ENCODE measurements around the gene ACSL5.

DNA sequence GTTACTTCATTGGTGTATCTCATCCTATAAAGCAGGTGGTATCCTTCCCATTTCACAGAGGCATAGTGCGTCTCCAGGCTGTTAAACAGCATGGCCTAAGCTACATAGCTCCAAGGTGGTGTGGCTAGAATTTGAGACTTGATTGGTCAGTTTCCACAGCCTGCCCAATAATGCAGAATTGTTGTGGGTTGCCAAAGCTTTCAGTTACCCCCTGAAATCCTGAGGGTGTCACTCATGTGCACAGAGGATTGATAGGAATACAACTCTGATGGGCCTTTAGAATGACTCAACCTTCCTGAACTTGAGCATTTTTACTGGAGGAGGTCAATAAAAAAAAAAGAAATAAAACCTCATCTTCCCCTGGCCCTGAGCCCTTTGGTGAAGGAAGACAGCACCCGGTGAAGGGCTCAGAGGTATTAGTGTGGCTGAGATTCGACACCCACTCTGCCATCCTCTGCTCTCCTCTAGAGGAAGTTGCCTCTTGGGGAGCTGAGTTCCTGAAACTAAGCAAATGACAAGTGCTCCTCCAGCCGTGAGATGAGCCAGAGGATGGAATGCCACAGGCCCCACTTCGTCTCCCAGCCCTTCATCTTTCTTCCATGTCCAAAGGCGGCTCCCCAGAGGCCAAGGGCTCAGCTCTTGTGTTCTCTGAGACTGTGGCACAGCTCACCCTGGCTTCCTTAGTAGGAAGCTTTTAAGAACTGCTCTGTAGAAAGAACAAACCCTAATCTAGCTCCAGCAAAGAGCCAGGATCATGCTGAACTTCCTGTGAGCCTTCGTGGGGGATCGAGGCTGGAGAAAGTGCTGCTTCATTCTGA, 1.0 kb downstream of the ACSL5 start:
- TF ChIP-seq, protein P1, sequence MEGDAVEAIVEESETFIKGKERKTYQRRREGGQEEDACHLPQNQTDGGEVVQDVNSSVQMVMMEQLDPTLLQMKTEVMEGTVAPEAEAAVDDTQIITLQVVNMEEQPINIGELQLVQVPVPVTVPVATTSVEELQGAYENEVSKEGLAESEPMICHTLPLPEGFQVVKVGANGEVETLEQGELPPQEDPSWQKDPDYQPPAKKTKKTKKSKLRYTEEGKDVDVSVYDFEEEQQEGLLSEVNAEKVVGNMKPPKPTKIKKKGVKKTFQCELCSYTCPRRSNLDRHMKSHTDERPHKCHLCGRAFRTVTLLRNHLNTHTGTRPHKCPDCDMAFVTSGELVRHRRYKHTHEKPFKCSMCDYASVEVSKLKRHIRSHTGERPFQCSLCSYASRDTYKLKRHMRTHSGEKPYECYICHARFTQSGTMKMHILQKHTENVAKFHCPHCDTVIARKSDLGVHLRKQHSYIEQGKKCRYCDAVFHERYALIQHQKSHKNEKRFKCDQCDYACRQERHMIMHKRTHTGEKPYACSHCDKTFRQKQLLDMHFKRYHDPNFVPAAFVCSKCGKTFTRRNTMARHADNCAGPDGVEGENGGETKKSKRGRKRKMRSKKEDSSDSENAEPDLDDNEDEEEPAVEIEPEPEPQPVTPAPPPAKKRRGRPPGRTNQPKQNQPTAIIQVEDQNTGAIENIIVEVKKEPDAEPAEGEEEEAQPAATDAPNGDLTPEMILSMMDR (IDR thresholded peaks at IDR 0.05; ENCODE audit: low read length), result no peak
- no peak for TF ChIP-seq EZH2 (IDR thresholded peaks at IDR 0.05; ENCODE audit: borderline replicate concordance, low read length)

Measured in OCI-LY1 (cell line).